Activated naive CD8-positive, alpha-beta T cell treated with anti-CD3 and anti-CD28 coated beads for 36 hours (primary cell): ENCODE measurements around the gene NID1. TPM values are rescaled to one million over a fixed set of nuclear protein-coding genes. Genes with fewer than 3 reads are reported as not detected.

ENCODE experiments used
- DNase-seq: peaks from one replicate; pipeline ENCODE4 v3.0.0; 2021
- H3K27ac Mint-ChIP-seq: one replicate; pipeline ENCODE4 v1.8.0; 2022; ENCODE audit warnings: mild to moderate bottlenecking, moderate library complexity, mixed read lengths
- H3K27me3 Mint-ChIP-seq: one replicate; pipeline ENCODE4 v1.8.0; 2022; ENCODE audit warnings: mild to moderate bottlenecking, mixed read lengths
- H3K36me3 Mint-ChIP-seq: one replicate; pipeline ENCODE4 v1.8.0; 2021; ENCODE audit warnings: mild to moderate bottlenecking, mixed read lengths
- H3K4me1 Mint-ChIP-seq: one replicate; pipeline ENCODE4 v1.8.0; 2021; ENCODE audit warnings: mixed read lengths
- H3K4me3 Mint-ChIP-seq: one replicate; pipeline ENCODE4 v1.8.0; 2022; ENCODE audit warnings: mild to moderate bottlenecking, moderate library complexity, mixed read lengths
- H3K9me3 Mint-ChIP-seq: one replicate; pipeline ENCODE4 v1.8.0; 2022; ENCODE audit warnings: mixed read lengths
- total RNA-seq, 2 experiments: library from RNA; stranded (reverse); gene quantifications; one replicate each; pipeline ENCODE4 v1.2.3, GENCODE V29; 2021

Gene NID1, protein sequence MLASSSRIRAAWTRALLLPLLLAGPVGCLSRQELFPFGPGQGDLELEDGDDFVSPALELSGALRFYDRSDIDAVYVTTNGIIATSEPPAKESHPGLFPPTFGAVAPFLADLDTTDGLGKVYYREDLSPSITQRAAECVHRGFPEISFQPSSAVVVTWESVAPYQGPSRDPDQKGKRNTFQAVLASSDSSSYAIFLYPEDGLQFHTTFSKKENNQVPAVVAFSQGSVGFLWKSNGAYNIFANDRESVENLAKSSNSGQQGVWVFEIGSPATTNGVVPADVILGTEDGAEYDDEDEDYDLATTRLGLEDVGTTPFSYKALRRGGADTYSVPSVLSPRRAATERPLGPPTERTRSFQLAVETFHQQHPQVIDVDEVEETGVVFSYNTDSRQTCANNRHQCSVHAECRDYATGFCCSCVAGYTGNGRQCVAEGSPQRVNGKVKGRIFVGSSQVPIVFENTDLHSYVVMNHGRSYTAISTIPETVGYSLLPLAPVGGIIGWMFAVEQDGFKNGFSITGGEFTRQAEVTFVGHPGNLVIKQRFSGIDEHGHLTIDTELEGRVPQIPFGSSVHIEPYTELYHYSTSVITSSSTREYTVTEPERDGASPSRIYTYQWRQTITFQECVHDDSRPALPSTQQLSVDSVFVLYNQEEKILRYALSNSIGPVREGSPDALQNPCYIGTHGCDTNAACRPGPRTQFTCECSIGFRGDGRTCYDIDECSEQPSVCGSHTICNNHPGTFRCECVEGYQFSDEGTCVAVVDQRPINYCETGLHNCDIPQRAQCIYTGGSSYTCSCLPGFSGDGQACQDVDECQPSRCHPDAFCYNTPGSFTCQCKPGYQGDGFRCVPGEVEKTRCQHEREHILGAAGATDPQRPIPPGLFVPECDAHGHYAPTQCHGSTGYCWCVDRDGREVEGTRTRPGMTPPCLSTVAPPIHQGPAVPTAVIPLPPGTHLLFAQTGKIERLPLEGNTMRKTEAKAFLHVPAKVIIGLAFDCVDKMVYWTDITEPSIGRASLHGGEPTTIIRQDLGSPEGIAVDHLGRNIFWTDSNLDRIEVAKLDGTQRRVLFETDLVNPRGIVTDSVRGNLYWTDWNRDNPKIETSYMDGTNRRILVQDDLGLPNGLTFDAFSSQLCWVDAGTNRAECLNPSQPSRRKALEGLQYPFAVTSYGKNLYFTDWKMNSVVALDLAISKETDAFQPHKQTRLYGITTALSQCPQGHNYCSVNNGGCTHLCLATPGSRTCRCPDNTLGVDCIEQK
- under 1 TPM; 0.08 to 0.10 TPM for total RNA-seq

DNA sequence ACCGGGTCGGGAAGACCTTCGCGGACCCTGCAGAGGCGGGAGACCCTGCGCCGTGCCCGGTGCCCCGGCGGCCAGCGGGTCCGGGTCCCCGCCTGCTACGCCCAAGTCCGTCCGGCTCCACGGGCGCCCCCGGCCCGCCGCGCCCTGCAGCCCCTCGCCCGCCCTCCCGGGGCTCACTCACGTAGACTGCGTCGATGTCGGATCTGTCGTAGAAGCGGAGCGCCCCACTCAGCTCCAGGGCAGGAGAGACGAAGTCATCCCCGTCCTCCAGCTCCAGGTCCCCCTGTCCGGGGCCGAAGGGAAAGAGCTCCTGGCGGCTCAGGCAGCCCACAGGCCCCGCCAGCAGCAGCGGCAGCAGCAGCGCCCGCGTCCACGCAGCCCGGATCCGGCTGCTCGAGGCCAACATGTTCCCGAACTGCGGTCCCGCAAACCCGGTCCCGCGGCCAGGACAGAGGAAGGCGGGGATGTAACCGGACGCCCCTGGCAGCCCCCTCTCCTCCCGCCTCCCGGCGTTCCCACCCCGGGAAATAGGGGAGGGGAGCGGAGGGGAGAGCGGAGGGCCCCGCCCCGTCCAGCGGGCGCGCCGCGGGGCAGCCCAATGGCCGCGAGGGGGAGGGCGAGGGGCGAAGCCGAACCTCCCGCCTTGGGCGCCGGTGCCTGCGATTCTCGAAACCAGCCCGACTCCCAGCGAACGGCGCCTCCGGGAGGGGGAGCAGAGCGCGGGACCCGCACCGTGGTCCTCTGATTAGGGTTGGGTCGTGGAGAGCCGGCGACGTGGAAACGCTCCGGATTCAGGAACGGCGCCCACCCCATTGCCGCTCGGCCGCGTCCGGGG is at the start of gene NID1:
Gene NID1, minus strand, starts transcription at position 417 of the 835 bp plus-strand sequence. Its CDS starts 11 bp downstream, at position 406.
- Mint-ChIP-seq H3K27me3 (peaks cover 55% of the 10 kb centered on the region), H3K4me3 (peak within 1 kb of the TSS; percentile 63), H3K36me3 (no peaks in the 10 kb centered on the region), H3K27ac (no peak within 1 kb of the TSS), H3K4me1 (peaks cover 21% of the 10 kb centered on the region), H3K9me3 (no peaks in the 10 kb centered on the region)
- peak; percentile 23 for DNase-seq

DNA sequence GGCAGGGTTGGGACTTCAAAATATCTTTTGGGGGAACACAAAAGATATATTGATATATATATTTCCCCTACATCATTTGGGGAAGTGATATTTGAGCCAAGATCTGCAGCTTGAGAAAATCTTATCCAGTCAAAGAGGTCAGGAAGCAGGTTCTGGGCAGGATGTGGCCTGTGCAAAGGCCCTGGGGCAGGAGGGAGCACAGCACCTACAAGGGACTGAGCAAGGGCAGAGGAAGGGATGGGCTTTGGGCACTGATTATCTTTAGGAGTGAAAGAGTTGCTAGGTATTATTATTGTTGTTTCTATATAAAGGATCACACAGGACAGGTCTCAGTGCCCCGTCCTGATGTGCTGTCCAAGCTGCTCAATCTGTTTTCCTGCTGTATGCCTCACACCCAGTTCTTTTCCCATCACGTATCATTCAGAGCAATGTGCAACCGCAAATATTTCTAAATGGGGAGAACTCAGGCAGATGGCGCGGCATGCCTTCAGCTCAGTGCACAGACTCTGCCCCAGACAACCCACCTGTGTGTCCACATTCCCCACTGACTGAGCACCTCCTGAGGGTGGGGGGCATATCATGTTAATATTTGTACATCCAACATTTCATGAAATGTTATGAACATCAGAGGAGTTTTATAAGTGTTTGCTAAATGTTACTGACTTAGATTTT is 49.3 kb upstream of the NID1 start:
- DNase-seq, result no peak
- Mint-ChIP-seq H3K27ac (no peak overlapping the region), H3K4me3 (no peak overlapping the region), H3K27me3 (no peaks in the 10 kb centered on the region), H3K9me3 (no peaks in the 10 kb centered on the region), H3K36me3 (no peaks in the 10 kb centered on the region), H3K4me1 (no peaks in the 10 kb centered on the region)

DNA sequence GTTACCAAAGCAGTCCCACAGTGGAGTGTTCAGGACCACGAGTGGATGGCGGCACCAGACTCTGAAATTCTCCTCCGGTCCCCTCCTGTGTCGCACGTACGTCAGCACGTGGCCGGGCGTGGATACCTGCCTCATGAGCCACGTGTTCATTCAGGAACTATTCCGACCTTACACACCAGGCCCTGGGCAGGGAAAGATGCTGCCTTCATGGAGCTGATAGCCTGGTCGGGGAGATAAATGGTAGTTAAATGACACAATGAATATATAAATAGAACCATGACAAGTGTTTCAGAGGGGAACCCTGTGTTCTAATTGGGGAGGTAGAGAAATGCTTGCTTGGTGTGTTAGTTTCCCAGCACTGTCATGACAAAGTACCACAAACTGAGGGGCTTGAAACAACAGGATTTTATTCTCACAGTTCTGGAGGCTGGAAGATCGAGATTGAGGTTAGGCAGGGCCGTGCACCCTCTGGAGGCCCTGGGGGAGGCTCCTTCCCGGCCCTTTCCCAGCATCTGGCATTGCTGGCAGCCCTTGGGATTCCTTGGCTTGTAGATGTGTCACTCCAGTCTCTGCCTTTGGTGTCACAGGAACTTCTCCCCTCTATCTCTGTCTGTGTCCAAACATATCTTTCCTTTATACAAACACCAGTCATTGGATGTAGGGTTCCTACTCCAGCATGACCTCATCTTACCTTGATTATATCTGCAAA is 48.6 kb upstream of the NID1 start:
- Mint-ChIP-seq H3K27me3 (no peaks in the 10 kb centered on the region), H3K4me3 (no peak overlapping the region), H3K36me3 (no peaks in the 10 kb centered on the region), H3K27ac (no peak overlapping the region), H3K9me3 (no peaks in the 10 kb centered on the region), H3K4me1 (no peaks in the 10 kb centered on the region)
- no peak for DNase-seq

DNA sequence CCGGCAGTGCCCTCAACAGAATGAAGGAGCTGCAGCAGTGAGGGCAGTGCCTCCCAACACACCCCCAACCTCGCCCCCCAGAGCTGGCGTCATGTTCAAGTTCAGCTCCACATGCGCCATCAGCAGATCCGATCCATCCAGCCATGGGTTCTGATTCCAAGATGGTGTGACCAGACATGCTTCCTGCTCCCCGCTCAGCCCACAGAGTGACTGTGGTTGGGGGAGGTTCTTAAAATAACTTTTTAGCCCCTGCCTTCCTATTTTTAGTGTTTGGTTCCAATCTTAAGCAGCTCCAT is 47.4 kb upstream of the NID1 start:
- Mint-ChIP-seq H3K9me3 (no peaks in the 10 kb centered on the region), H3K36me3 (no peaks in the 10 kb centered on the region), H3K27ac (no peak overlapping the region), H3K4me3 (no peak overlapping the region), H3K4me1 (no peaks in the 10 kb centered on the region), H3K27me3 (no peaks in the 10 kb centered on the region)
- no peak for DNase-seq

DNA sequence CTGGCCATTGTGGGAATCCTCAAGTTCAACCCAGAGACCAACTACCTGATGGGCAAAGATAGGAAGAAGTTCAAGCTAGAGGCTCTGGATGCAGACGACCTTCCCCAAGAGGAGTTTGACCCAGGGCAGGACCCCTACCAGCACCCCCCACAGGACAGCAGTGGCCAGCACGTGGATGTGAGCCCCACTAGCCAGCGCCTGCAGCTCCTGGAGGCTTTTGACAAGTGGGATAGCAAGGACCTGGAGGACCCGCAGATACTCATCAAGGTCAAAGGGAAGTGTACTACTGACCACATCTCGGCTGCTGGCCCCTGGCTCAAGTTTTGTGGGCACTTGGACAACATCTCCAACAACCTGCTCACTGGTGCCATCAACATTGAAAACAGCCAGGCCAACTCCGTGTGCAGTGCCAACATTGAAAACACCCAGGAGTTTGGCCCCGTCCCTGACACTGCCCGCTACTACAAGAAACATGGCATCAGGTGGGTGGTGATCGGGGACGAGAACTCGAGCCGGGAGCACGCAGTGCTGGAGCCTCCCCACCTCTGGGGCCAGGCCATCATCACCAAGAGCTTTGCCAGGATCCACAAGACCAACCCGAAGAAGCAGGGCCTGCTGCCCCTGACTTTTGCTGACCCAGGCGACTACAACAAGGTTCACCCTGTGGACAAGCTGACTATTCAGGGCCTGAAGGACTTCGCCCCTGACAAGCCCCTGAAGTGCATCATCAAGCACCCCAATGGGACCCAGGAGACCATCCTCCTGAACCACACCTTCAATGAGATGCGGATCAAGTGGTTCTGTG is 46.8 kb upstream of the NID1 start:
- no peaks in the 10 kb centered on the region for H3K27me3 Mint-ChIP-seq
- no peak overlapping the region for H3K27ac Mint-ChIP-seq
- no peaks in the 10 kb centered on the region for H3K4me1 Mint-ChIP-seq
- H3K4me3 Mint-ChIP-seq, result no peak overlapping the region
- no peak for DNase-seq
- no peaks in the 10 kb centered on the region for H3K9me3 Mint-ChIP-seq
- H3K36me3 Mint-ChIP-seq, result no peaks in the 10 kb centered on the region

DNA sequence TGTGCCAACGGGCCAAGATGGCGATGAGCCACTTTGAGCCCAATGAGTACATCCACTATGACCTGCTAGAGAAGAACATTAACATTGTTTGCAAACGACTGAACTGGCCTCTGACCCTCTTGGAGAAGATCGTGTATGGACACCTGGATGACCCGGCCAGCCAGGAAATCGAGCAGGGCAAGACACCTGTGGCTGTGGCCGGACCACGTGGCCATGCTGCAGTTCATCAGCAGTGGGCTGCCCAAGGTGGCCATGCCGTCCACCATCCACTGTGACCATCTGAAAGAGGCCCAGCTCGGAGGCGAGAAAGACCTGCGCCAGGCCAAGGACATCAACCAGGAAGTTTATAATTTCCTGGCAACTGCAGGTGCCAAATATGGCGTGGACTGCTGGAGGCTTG is 45.2 kb upstream of the NID1 start:
- Mint-ChIP-seq H3K9me3 (no peaks in the 10 kb centered on the region), H3K27ac (no peak overlapping the region), H3K27me3 (no peaks in the 10 kb centered on the region), H3K4me3 (no peak overlapping the region), H3K36me3 (no peaks in the 10 kb centered on the region), H3K4me1 (no peaks in the 10 kb centered on the region)
- DNase-seq, result no peak

DNA sequence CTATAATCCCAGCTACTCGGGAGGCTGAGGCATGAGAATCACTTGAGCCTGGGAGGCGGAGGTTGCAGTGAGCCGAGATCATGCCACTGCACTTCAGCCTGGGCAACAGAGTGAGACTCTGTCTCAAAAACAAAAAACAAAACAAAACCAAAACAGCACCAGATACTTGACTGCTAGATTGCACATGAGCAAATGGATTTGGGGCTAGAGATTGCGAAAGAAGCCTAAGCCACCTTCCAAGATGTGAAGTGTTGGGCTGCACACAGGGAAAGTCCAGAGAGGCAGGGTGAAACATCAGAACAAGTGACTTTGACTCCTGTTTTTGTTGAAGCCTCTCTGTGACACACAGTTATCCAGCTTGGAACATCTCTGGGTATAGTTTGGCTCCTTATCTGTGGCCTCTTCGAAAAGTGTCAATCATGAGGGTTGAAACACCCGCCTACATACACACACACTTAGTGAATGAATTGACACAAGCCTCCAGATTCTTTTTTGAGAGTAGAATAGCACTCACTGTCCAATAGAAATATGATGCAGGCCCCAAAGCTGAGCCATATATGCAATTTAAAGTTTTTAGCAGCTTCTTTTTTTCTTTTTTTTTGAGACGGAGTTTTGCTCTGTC is 43.2 kb upstream of the NID1 start:
- Mint-ChIP-seq H3K27ac (no peak overlapping the region), H3K4me3 (no peak overlapping the region), H3K9me3 (no peaks in the 10 kb centered on the region), H3K4me1 (peaks cover 2% of the 10 kb centered on the region), H3K27me3 (no peaks in the 10 kb centered on the region), H3K36me3 (no peaks in the 10 kb centered on the region)
- DNase-seq, result no peak

DNA sequence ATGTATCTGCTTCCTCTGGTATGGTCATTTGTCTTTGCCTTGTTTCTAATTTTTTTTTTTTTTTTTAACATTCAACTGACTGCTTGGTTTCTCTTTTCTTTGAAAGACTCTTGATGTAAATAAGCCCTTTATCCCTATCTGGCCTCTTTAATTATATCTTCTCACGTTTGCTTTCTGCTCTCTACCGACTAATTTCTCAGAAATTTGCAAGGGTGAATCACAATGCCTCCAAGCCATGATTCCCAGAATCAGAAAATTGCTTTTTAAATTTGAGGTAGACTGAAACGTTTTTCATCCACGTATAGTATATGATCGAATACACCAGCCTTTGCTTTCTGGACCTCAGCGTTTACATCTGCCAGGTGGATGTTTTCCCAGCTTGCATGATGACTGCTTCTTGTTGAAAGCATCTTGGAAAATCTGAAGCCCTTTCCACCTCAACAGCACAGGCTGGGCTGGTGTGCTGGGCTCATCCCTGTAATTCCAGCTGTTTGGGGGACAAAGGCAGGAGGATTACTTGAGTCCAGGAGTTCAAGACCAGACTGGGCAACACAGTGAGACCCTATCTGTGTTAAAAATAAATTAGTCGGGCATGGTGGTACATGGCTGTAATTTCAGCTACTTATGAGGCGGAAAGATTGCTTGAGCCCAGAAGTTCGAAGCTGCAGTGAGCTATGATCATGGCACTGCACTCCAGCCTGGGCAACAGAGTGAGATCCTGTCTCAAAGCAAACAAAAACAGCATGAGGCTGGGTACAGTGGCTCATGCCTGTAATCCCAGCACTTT is 42.4 kb upstream of the NID1 start:
- Mint-ChIP-seq H3K4me1 (peaks cover 2% of the 10 kb centered on the region), H3K9me3 (no peaks in the 10 kb centered on the region), H3K27ac (no peak overlapping the region), H3K27me3 (no peaks in the 10 kb centered on the region), H3K4me3 (no peak overlapping the region), H3K36me3 (no peaks in the 10 kb centered on the region)
- DNase-seq, result no peak

DNA sequence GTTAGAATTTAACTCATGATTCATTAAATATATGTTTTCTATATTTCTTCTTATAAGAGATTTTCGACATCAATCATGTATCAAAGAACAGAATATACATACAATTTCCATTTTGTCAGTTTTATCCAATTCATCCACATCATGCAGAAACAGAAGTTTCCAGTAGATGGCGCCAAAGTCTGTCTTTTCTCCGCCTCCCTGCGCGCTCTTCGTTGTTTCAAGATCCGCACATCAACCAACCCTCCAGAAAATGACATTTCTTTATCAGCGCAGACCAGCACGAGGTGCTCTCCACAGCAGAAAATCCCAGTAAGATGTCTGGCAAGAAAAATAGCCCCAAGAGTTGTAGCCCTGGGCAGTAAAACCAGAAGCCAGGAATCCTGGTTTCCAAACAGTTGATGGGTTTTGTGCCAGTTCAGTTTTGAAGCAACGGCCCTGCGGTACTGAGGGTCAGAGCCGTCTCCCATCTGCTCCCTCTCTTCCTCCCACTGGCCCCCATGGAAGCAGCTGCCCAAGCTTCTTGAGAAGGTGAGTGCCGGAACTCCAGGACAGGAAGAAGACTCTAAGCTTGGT is 38.8 kb upstream of the NID1 start:
- peaks cover 2% of the 10 kb centered on the region for H3K4me1 Mint-ChIP-seq
- no peaks in the 10 kb centered on the region for H3K9me3 Mint-ChIP-seq
- no peaks in the 10 kb centered on the region for H3K27me3 Mint-ChIP-seq
- H3K4me3 Mint-ChIP-seq, result no peak overlapping the region
- H3K36me3 Mint-ChIP-seq, result no peaks in the 10 kb centered on the region
- H3K27ac Mint-ChIP-seq, result no peak overlapping the region
- peak; percentile 47 for DNase-seq

DNA sequence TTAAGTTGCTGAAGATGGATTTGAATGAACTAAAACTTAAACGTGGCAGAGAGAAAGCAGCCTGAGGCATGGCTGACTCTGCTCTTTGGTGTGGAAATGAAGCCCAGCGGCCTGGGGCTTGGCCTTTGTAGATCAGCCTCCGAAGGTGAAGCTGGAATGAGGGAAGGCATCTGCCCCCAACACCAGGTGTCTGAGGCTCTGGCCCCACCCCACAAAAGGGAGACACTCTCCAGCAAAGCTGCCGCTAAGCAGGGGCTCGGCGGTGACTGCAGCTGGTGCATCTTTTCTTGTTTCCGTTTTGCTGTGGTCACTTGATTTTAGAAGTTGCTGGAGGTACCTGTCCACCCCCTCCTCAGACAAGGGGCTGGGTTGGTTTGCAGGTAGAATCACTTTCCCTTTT is 38.2 kb upstream of the NID1 start:
- Mint-ChIP-seq H3K4me3 (no peak overlapping the region), H3K27me3 (no peaks in the 10 kb centered on the region), H3K27ac (no peak overlapping the region), H3K9me3 (no peaks in the 10 kb centered on the region), H3K36me3 (no peaks in the 10 kb centered on the region), H3K4me1 (peaks cover 2% of the 10 kb centered on the region)
- no peak for DNase-seq

DNA sequence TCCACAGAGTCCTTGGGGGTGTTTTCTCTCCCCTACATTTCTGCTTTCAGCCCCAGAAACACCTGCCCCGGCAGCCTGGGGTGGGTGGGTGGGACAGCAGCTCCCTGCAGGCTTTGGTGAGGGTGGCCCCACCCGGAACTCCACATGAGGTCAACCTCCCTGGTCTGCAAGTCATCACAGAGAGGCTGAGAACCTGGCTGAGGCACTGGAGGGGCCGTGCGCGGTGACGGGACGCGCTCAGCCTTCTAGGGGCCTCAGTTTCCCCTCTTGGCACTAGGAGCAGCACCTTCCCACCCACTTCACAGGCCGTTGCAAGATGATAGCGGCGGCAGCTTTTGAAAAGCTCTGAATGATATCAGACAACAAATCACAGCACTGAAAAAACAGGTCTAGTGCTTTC is 37.7 kb upstream of the NID1 start:
- H3K27ac Mint-ChIP-seq, result no peak overlapping the region
- H3K36me3 Mint-ChIP-seq, result no peaks in the 10 kb centered on the region
- no peak for DNase-seq
- H3K4me3 Mint-ChIP-seq, result no peak overlapping the region
- H3K4me1 Mint-ChIP-seq, result peaks cover 2% of the 10 kb centered on the region
- H3K9me3 Mint-ChIP-seq, result no peaks in the 10 kb centered on the region
- no peaks in the 10 kb centered on the region for H3K27me3 Mint-ChIP-seq
